HepG2 (cell line): ENCODE data around the gene MKRN1. TPM values are rescaled to one million over a fixed set of nuclear protein-coding genes. Genes with fewer than 3 reads are reported as not detected.

Experiments used
- BCLAF1 ChIP-seq: fragments of 450-650 bp; IDR thresholded peaks from 2 replicates; pipeline ENCODE4 v1.6.1; 2017; ENCODE audit warnings: mild to moderate bottlenecking
- CTCF ChIP-seq: sonication (generic); formaldehyde crosslinking; IDR thresholded peaks from 2 replicates; pipeline ENCODE4 v1.5.0; 2020; ENCODE audit warnings: mild to moderate bottlenecking, missing genetic modification reagents, moderate library complexity
- HNRNPLL ChIP-seq: fragments of 200-400 bp; formaldehyde crosslinking; IDR thresholded peaks from 2 replicates; pipeline ENCODE4 v1.6.1; 2017; ENCODE audit warnings: mild to moderate bottlenecking, low read depth, low read length; ENCODE audit not compliant: poor library complexity, severe bottlenecking
- JARID2 ChIP-seq: sonication (generic); formaldehyde crosslinking; IDR thresholded peaks from 2 replicates; pipeline ENCODE4 v1.8.1; 2023; ENCODE audit warnings: missing genetic modification reagents, inconsistent platforms; ENCODE audit not compliant: insufficient replicate concordance
- MBD4 ChIP-seq: IDR thresholded peaks from 2 replicates; pipeline ENCODE4 v1.6.1; 2012; ENCODE audit warnings: low read length, inconsistent platforms, borderline replicate concordance
- RBM39 ChIP-seq: fragments of 200-400 bp; formaldehyde crosslinking; IDR thresholded peaks from one replicate; pipeline ENCODE4 v1.6.1; 2018; ENCODE audit warnings: antibody characterized with exemption, mild to moderate bottlenecking, low read depth, low read length; ENCODE audit not compliant: poor library complexity, severe bottlenecking
- RELA ChIP-seq: sonication (generic); formaldehyde crosslinking; IDR thresholded peaks from 2 replicates; pipeline ENCODE4 v1.4.0; 2020; ENCODE audit warnings: missing genetic modification reagents
- RFXAP ChIP-seq: sonication (generic); formaldehyde crosslinking; IDR thresholded peaks from 2 replicates; pipeline ENCODE4 v1.4.0; 2020; ENCODE audit warnings: missing genetic modification reagents, borderline replicate concordance
- SKIL ChIP-seq: sonication (generic); formaldehyde crosslinking; IDR thresholded peaks from 2 replicates; pipeline ENCODE4 v1.8.0; 2022; ENCODE audit warnings: missing genetic modification reagents, mild to moderate bottlenecking, moderate library complexity, borderline replicate concordance
- SRY ChIP-seq: sonication (generic); formaldehyde crosslinking; IDR thresholded peaks from 2 replicates; pipeline ENCODE4 v1.8.0; 2022; ENCODE audit warnings: mild to moderate bottlenecking, missing genetic modification reagents
- SYNCRIP ChIP-seq: fragments of 200-400 bp; formaldehyde crosslinking; IDR thresholded peaks from 2 replicates; pipeline ENCODE4 v1.6.1; 2018; ENCODE audit warnings: mild to moderate bottlenecking, low read depth, low read length; ENCODE audit not compliant: insufficient read depth
- TP53 ChIP-seq: sonication (generic); formaldehyde crosslinking; conservative IDR thresholded peaks from 2 replicates; pipeline ENCODE4 v1.4.0; 2020; ENCODE audit warnings: missing genetic modification reagents
- ZNF12 ChIP-seq: sonication (generic); formaldehyde crosslinking; IDR thresholded peaks from 2 replicates; pipeline ENCODE4 v1.5.0; 2020; ENCODE audit warnings: missing genetic modification reagents
- ZNF281 ChIP-seq: sonication (generic); formaldehyde crosslinking; IDR thresholded peaks from 2 replicates; pipeline ENCODE4 v1.4.0; 2020; ENCODE audit warnings: missing genetic modification reagents, borderline replicate concordance
- ZNF441 ChIP-seq: sonication (generic); formaldehyde crosslinking; IDR thresholded peaks from 2 replicates; pipeline ENCODE4 v1.7.0; 2021; ENCODE audit warnings: missing genetic modification reagents, borderline replicate concordance
- ZNF766 ChIP-seq: sonication (generic); formaldehyde crosslinking; IDR thresholded peaks from 2 replicates; pipeline ENCODE4 v1.5.0; 2020; ENCODE audit warnings: missing genetic modification reagents, borderline replicate concordance
- ZNF777 ChIP-seq: sonication (generic); formaldehyde crosslinking; IDR thresholded peaks from 2 replicates; pipeline ENCODE4 v1.4.0; 2020; ENCODE audit warnings: missing genetic modification reagents
- ZSCAN21 ChIP-seq: sonication (generic); formaldehyde crosslinking; IDR thresholded peaks from 2 replicates; pipeline ENCODE4 v1.8.0; 2022; ENCODE audit warnings: mild to moderate bottlenecking, missing genetic modification reagents, moderate library complexity, borderline replicate concordance
- polyA plus RNA-seq, 8 experiments: library from polyadenylated mRNA; depleted of rRNA in 3 of 8; stranded (reverse) in 7 of 8; unstranded in 1 of 8; fragments of >200 nt; fragmentation: Illumina TruSeq in 4 of 8; extraction: Trizol in 4 of 8; gene quantifications; 2 replicates each; pipeline versions ENCODE4 v1.2.1 to v1.2.3, GENCODE V29; 2011 to 2016; ENCODE audit warnings: low read depth in 4 of 8, missing spikeins in 1 of 8, mixed read lengths in 1 of 8; ENCODE audit not compliant: insufficient read depth in 1 of 8
- total RNA-seq, 5 experiments: library from RNA; depleted of rRNA; stranded (reverse); fragments of >200 nt; fragmentation: Illumina TruSeq; extraction: Trizol; gene quantifications; 2 replicates each; pipeline ENCODE4 v1.2.3, GENCODE V29; 2016; ENCODE audit warnings: low read depth in 1 of 5

The MKRN1 gene
- total and polyA plus RNA-seq, 2 of the 13 experiments (the other 11 are each of a cell fraction or from before 2014, with no cell fraction given), result 28.5 to 32.8 TPM

- TF ChIP-seq RBM39 (peak; percentile 37), SYNCRIP (no peak), MBD4 (no peak), ZNF12 (no peak), ZNF441 (CRISPR knock-in tag) (peak; percentile 68), ZNF777 (no peak), RFXAP (CRISPR knock-in tag) (no peak), RELA (no peak), BCLAF1 (no peak), JARID2 (peak; percentile 51), ZNF281 (CRISPR knock-in tag) (no peak), SRY (no peak; the same call in 1 of the 2 replicates), CTCF (CRISPR knock-in tag) (no peak), TP53 (CRISPR knock-in tag) (no peak), ZNF766 (CRISPR knock-in tag) (0 out of 2 replicates have a peak, but pooled peaks have one; percentile 52), SKIL (0 out of 2 replicates have a peak, but pooled peaks have one; percentile 21), ZSCAN21 (CRISPR knock-in tag) (no peak), HNRNPLL (peak; percentile 60)
Measured at GRCh38 chr7:140479062-140479738, at the start of gene MKRN1 (continued).
